AG08396 (cell line): ENCODE measurements around the gene RRM2.
"Not testable (repeated sequence)": the region's sequence is repeated elsewhere in the genome, so short reads cannot be mapped to it uniquely, and the experiment has no call there.

Experiments used
- DNase-seq: peaks from one replicate; pipeline ENCODE4 v3.0.0; 2012; ENCODE audit warnings: low spot score, mixed read lengths

Gene RRM2

GRCh38 chr2:10091182-10091888 is 31.2 kb upstream of the RRM2 start:
- DNase-seq = no peak

- DNase-seq = not testable (repeated sequence)
Observed at GRCh38 chr2:10091889-10092244, 30.7 kb upstream of the RRM2 start.

GRCh38 chr2:10094271-10094814 is 28.2 kb upstream of the RRM2 start:
- no peak for DNase-seq

- DNase-seq = no peak
Observed at GRCh38 chr2:10095175-10095574, 27.4 kb upstream of the RRM2 start.

GRCh38 chr2:10096641-10097040 is 25.9 kb upstream of the RRM2 start:
- DNase-seq = no peak

- DNase-seq = peak; percentile 90
Observed at GRCh38 chr2:10097352-10098148, 25.0 kb upstream of the RRM2 start.

- DNase-seq = no peak
Observed at GRCh38 chr2:10101491-10101890, 21.0 kb upstream of the RRM2 start.

GRCh38 chr2:10103179-10103578 is 19.4 kb upstream of the RRM2 start:
- DNase-seq = no peak

GRCh38 chr2:10104906-10105305 is 17.6 kb upstream of the RRM2 start:
- not testable (repeated sequence) for DNase-seq

GRCh38 chr2:10109311-10109710 is 13.2 kb upstream of the RRM2 start:
- DNase-seq = no peak

GRCh38 chr2:10119027-10119325 is 3.6 kb upstream of the RRM2 start:
- no peak for DNase-seq

- no peak for DNase-seq
Observed at GRCh38 chr2:10119601-10120157, 2.9 kb upstream of the RRM2 start.

GRCh38 chr2:10120158-10120876 is 2.2 kb upstream of the RRM2 start:
- peak; percentile 94 for DNase-seq

- no peak for DNase-seq
Observed at GRCh38 chr2:10120877-10121574, 1.5 kb upstream of the RRM2 start.

GRCh38 chr2:10123281-10123680 is 742 bp downstream of the RRM2 start:
- DNase-seq = no peak

- peak; percentile 54 for DNase-seq
Observed at GRCh38 chr2:10124538-10125045, 2.1 kb downstream of the RRM2 start.

GRCh38 chr2:10125842-10126631 is 3.5 kb downstream of the RRM2 start:
- DNase-seq = no peak

GRCh38 chr2:10126632-10127026 is 4.1 kb downstream of the RRM2 start:
- DNase-seq = no peak

GRCh38 chr2:10128420-10128819 is 5.9 kb downstream of the RRM2 start:
- DNase-seq = no peak

- no peak for DNase-seq
Observed at GRCh38 chr2:10129490-10129889, 7.0 kb downstream of the RRM2 start.

GRCh38 chr2:10132043-10132575 is 9.6 kb downstream of the RRM2 start:
- no peak for DNase-seq
